Activated T-cell treated with anti-CD3 and anti-CD28 coated beads for 1 hour (primary cell): ENCODE results near the gene LCN2.
A peak's percentile ranks its signal among the peaks of the same experiment; 100 is the strongest.

Source experiments
- DNase-seq: peaks from one replicate; pipeline ENCODE4 v3.0.0-alpha.2; 2020; ENCODE audit warnings: low read depth

The LCN2 gene

DNA sequence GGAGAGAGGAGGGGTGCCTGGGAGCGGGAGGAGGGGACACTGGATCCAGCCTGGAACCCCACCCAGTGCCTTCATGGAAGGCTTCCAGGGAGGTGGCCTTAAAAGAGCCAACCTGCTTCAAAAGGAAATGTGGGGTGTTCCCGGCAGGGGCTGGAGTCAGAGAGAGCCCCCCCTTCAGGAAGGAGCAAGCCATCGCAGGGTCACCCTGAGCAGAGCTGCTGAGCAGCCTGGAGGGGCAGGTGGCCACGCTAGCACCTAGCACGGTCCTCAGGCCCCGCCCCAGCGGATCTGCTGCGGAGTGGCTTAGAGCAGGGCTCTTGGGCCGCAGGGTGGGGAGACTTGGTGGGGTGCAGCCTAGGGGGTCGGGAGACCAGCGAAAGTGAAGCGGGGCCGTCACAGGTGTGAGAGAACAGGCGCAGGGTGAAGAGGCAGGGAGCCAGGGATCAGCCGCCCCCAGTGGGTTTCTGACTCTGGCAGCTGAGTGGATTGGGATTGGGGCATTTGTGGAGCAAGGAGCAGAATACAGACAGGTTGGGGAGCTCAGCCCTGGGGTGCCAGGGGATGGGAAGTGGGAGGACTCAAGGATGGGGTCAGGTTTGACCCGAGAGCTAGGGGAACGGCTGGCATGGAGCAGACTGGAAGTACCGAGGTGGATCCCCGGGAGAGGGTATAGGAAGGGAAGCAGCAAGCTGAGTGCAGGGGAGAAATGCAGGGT is 1.5 kb downstream of the LCN2 start:
- DNase-seq, result no peak

DNA sequence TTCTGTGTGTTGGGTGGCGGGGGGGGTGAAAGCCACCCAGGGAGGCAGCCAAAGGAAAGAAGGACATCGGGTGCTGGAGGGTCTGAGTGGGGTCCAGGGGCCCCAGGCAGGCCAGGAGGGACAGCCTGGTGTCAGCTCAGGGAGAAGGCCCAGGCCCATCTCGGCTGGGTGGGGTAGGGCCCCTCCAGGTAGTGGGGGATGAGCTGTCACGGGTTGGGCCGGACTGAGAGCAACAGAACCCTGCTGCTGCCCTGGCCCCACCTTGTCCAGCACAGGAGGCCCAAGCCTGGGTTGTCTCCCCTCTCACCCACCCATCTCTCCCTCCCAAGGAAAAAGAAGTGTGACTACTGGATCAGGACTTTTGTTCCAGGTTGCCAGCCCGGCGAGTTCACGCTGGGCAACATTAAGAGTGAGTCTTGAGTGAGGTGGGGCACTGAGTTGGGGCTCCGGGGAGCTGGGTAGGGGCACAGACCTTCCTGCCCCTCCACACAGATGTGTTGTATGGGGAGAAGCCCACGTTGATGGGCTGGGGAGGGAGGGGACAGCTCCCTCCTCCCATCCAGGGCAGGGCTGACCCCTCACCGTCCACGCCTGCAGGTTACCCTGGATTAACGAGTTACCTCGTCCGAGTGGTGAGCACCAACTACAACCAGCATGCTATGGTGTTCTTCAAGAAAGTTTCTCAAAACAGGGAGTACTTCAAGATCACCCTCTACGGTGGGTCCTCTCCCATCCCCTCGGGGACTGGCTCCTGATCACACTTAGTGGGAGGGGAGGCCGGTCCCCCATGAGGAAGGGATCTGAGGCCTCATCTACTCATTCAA is 2.3 kb downstream of the LCN2 start:
- no peak for DNase-seq

DNA sequence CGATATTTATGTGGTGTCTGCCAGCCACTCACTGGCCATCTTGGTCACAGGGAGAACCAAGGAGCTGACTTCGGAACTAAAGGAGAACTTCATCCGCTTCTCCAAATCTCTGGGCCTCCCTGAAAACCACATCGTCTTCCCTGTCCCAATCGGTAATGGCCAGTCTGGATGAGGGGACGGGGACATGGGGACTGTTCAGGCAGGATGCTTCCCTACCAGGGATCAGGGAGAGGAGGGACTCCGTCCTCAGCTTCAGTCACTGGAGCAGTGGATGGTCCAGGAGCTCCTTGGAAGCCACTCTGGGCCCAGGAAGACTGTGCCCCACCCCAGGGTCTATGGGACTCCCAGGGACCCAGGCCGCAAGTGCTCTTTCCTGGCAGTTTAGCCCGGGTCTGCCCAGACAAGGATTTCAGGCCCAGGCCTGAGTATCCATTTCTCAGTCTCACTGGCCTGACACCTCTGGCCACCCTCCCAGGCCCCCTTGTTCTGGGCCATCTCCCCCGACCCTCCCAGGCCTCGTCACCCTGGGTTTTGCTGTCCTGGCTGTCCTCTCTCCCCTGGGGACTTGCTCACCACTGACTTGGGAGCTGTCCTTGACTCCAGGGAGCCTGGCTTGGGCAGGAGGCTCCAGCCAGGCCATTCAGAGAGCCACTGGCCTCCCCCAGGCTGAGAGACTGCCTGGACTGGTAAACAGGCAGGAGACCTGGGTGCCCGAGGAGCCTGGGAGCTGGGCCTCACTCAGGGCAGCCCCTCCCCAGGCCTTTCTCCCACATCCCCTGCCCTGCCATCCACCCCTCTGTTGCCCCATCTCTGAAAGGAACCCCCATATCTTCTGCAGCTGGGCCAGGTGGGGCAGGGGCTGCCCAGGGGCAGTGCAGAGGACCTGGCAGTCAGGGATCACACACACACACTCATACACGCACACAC is 3.1 kb downstream of the LCN2 start:
- no peak for DNase-seq

- no peak for DNase-seq
Measured at GRCh38 chr9:128153060-128153946, 4.0 kb downstream of the LCN2 start.

GRCh38 chr9:128153947-128154695 is 4.9 kb downstream of the LCN2 start:
- DNase-seq, result no peak

DNA sequence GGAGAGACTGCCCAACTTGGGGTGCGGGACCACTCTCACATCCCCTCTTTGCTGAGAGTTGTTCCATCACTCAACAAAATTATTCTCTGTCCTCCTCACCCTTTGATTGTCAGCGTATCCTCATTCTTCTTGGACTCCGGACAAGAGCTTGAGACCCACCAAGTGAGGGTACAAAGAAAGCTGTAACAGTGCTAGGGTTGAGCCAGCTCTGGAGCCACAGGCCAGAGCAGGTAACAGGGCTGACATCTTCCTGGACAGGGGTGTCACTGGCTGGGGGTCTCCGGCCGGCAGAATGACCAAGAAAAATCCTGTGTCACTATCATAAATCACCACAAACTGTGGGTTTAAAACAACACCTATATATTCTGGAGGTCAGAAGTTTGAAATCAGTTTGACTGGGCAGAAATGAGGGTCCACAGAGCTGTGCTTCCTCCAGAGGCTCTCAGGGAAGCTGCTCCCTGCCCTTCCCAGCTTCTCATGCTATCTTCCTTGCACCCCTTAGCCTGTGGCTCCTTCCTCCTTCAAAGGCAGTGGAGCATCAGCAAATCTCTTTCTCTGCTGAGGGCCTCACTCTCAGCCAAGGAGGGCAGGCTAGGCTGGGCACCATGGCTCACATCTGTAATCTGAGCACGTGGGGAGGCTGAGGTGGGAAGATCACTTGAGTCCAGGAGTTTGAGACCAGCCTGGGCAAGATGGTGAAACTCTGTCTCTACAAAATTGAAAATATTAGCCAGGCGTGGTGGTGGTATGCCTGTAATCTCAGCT is 6.7 kb downstream of the LCN2 start:
- DNase-seq, result no peak

- DNase-seq, result peak; percentile 26
Measured at GRCh38 chr9:128159522-128159783, 10.2 kb downstream of the LCN2 start.

DNA sequence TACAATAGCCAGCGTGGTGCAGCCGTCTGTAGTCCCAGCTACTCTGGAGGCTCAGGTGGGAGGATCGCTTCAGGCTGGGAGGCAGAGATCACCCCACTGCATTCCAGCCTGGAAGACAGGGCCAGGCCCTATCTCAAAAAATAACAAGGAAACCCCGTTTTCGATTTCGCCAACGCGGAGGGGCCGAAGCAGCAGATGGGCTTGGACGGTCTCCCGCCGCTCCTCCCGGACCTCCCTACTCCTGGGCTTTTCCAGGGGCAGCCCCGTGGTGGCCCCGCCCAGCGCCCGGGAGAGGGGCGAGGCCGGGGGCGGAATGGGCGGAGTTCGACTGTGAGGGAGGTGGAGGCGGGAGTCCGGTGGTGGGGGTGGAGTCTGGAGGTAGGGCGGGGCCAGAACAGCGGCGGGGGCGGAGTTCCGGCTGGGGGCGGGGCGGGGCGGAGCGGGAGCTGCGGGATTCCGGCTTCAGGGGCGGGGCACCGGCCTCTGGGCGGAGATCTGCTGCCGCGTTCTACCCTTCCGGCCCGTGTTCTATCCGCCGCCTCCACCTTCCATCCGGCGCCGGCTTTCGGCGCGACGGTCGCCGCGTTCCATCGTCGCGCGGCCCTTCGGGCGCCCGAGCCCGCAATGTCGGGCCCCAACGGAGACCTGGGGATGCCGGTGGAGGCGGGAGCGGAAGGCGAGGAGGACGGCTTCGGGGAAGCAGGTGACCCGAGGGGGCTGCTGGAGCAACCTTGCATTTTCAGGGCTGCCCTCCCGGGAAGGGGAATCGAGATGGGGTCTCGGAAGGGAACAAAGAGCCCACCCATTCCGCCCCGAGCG is 10.7 kb downstream of the LCN2 start, which contains the start of gene BBLN:
Gene BBLN (plus strand): TSS at position 482 of the 819 bp plus-strand sequence. CDS start 143 bp downstream, at position 625.
- peak; percentile 91 for DNase-seq

DNA sequence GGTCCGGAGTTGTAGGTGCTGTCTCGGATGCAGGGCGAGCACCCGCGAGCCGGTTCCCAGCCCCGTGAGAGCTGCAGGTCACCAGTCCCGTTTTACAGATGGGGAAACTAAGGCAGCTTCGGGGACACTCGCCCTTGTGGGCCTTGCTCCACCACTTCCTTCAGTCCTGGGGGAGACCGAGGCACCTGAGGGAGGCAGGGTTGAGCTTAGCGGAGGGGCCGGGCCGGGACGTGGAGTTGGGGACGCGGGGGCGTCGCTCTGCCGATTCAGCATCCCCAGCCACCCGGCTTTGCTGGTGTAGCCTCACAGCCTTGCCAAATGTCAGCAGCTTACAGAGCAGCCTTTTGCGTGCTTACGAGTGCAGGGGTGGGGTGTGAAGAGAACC is 11.3 kb downstream of the LCN2 start:
- DNase-seq, result peak; percentile 22

DNA sequence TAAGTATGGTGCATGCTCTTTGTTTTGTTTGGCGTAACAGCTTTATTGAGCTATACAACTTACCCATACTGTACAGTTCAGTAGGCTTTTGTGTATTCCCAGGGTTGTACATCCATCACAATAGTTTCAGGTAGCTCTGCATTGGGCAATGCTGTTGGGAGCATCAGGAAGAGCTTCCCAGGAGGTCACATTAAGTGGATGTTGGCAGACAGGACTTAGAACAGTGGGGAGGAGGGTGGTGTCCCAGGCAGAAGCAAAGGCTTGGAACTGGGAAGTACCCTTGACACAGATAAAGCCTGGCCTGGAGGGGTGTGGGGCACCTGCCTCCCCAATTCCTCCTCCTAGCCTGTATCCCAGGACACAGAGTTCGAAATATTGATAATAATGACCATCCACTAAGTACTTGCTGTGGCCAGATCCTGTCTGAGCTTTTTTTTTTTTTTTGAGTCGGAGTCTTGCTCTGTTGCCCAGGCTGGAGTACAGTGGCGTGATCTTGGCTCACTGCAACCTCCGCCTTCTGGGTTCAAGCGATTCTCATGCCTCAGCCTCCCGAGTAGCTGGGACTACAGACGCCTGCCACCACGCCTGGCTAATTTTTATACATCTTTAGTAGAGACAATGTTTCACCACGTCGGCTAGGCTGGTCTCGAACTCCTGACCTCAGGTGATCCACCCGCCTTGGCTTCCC is 12.1 kb downstream of the LCN2 start:
- DNase-seq, result no peak

GRCh38 chr9:128162215-128163026 is 13.2 kb downstream of the LCN2 start:
- no peak for DNase-seq

GRCh38 chr9:128163027-128163515 is 13.8 kb downstream of the LCN2 start:
- no peak for DNase-seq

DNA sequence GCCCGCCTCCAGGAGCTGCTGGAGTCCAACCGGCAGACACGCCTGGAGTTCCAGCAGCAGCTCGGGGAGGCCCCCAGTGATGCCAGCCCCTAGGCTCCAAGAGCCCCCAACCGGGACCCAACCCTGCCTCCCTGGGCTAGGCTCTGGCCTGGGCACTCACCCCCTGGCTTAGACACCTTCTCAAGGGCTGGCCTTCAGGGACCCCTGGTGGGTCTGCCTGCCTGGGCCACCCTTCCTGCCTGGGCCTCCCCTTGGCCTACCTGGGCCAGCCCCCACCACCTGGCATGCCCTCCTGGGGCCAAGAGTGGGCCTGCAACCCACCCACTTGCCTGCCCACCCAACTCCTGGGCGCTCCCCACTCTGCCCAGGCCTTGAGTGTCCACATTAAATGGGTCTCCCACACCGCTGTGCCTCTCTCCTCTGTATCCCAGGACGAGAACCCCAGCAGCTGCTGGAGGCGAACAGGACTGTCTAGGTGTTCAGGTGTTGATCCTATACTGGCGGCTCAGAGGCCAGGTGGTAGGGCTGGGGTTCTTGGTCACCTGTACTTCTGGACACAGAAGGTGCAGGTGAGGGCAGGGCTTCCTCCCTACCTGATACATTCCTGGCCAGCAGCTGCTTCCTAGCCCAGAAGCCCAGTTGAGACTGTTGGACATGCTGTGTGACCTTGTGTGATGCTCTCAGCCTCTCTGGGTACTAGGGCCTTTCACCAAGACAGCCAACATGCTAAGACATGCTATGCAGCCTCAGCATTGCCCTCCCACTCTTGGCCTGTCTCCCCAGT is 14.5 kb downstream of the LCN2 start:
- no peak for DNase-seq

DNA sequence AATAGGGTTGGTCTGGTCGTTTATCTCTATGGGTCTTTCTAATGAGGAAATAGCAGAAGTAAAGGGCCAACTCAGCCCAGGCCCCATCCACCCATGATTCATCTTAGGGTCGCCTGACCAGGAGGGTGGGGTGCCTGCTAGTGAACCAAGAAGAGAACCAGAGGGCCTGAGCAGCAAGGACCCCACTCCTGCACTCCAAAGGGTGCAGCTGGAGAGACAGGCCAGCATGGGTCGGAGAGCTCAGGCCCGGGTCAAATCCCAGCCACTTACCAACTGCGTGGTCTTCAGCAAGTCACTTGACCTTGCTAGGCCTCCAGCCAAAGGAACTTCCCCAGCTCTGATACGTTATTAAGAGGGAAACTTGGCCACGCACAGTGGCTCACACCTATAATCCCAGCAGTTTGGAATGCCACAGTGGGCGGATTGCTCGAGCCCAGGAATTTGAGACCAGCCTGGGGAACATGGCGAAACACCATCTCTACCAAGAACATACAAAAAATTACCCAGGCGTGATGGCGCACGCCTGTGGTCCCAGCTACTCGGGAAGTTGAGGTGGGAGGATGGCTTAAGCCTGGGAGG is 15.1 kb downstream of the LCN2 start:
- no peak for DNase-seq

DNA sequence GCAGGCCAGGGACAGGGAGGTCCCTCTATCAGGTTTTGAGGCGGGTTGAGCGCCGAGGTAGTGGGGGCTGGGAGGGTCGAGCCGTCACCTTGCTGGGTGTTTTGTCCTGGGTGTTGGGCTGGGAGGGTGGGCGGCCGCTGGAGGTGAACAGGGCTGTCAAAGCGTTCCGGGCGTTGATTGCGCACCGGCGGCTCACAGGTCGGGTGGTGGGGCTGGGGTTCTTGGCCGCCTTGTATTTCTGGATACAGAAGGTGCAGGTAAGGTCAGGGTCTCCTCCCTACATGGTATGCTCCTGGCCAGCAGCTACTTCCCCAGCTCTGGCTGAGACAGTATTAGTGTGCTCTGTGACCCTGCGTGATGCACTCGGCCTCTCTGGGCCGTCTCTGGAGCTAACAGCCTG is 16.9 kb downstream of the LCN2 start:
- no peak for DNase-seq

DNA sequence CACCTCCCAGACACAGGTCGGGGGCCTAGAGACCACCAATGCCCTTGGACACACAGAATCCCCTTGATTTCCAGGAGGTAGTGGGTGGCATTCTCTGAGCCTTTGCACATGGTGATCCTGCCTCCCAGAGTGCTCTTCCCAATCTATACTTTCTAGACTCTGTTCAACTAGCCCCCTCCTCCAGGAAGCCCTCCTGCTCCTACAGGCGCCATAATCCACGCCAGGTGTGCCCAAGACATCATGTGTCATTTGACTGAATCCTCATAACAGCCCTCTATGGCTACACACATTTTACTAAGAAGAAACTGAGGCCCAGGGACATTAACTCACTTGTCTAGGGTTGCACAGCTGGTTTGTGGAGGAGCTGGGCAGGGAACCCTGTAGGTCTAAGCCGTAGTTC is 18.0 kb downstream of the LCN2 start:
- no peak for DNase-seq
